PC-9 (cell line): Measurements from ENCODE around the gene NR2E3. TPM values are rescaled to one million over a fixed set of nuclear protein-coding genes. Genes with fewer than 3 reads are reported as not detected.
A peak's percentile ranks its signal among the peaks of the same experiment; 100 is the strongest.

Experiments
- BruUV-seq: library from RNA; stranded (reverse); fragments of 400-500 nt; replicated peaks from 2 replicates; lab custom pipeline; 2021; lab: Mats Ljungman, UMichigan
- CTCF ChIA-PET: fragments of 300-600 bp; sonication (Branson Sonifier 250); formaldehyde crosslinking; loops from one replicate; lab custom pipeline; 2022; ENCODE audit warnings: antibody characterized with exemption; lab: Charles Lee
- POLR2A ChIA-PET: fragments of 300-600 bp; sonication (Branson Sonifier 250); formaldehyde crosslinking; loops from one replicate; lab custom pipeline; 2022; ENCODE audit warnings: antibody characterized with exemption; ENCODE audit not compliant: unreplicated experiment; lab: Charles Lee
- DNase-seq, 2 experiments: peaks; one replicate each; pipeline versions ENCODE4 v3.0.0 to v3.0.0-alpha.2; 2015 to 2022; ENCODE audit warnings: mixed read lengths in 1 of 2
- H2AFZ ChIP-seq: fragments of 200-600 bp; sonication (generic); 2 replicates; pipeline ENCODE4 v1.8.1; 2017; ENCODE audit warnings: antibody characterized with exemption
- H3F3A ChIP-seq: fragments of 200-600 bp; sonication (generic); 2 replicates; pipeline ENCODE4 v1.8.1; 2017; ENCODE audit warnings: antibody characterized with exemption, mild to moderate bottlenecking, low read depth; ENCODE audit not compliant: insufficient read depth
- H3K27ac ChIP-seq: fragments of 200-600 bp; sonication (generic); 2 replicates; pipeline ENCODE4 v1.6.1; 2016; ENCODE audit warnings: mixed run types
- H3K27me3 ChIP-seq: fragments of 200-600 bp; sonication (generic); 2 replicates; pipeline ENCODE4 v1.6.1; 2016; ENCODE audit warnings: low read depth, mixed run types; ENCODE audit not compliant: insufficient read depth
- H3K36me3 ChIP-seq: fragments of 200-600 bp; sonication (generic); 2 replicates; pipeline ENCODE4 v1.6.1; 2016; ENCODE audit warnings: low read depth, mixed run types
- H3K4me1 ChIP-seq: fragments of 200-600 bp; sonication (generic); replicated peaks from 2 replicates; pipeline ENCODE4 v1.6.1; 2016; ENCODE audit warnings: mixed run types; ENCODE audit not compliant: insufficient read depth
- H3K4me2 ChIP-seq: fragments of 200-600 bp; sonication (generic); 2 replicates; pipeline ENCODE4 v1.6.1; 2017; ENCODE audit warnings: mixed run types
- H3K4me3 ChIP-seq: fragments of 200-600 bp; sonication (generic); 2 replicates; pipeline ENCODE4 v1.6.1; 2016; ENCODE audit warnings: mixed run types
- H3K79me2 ChIP-seq: fragments of 200-600 bp; sonication (generic); 2 replicates; pipeline ENCODE4 v1.6.1; 2017; ENCODE audit warnings: low read depth, mixed run types
- H3K9me2 ChIP-seq: fragments of 200-600 bp; sonication (generic); 2 replicates; pipeline ENCODE4 v1.8.1; 2017; ENCODE audit warnings: mild to moderate bottlenecking; ENCODE audit not compliant: insufficient read depth
- H3K9me3 ChIP-seq: fragments of 200-600 bp; sonication (generic); 2 replicates; pipeline ENCODE4 v1.8.1; 2016; ENCODE audit warnings: low read depth; ENCODE audit not compliant: insufficient read depth
- H4K20me1 ChIP-seq: fragments of 200-600 bp; sonication (generic); 2 replicates; pipeline ENCODE4 v1.8.1; 2017; ENCODE audit not compliant: insufficient read depth
- CTCF ChIP-seq: fragments of 200-600 bp; sonication (generic); conservative IDR thresholded peaks from 2 replicates; pipeline ENCODE4 v1.6.1; 2017; ENCODE audit warnings: mixed run types, antibody characterized with exemption, mild to moderate bottlenecking, moderate library complexity
- EZH2 ChIP-seq: fragments of 200-600 bp; sonication (generic); IDR thresholded peaks from 2 replicates; pipeline ENCODE4 v1.8.0; 2017; ENCODE audit warnings: antibody characterized with exemption, low read depth
- intact Hi-C: fragments of 100-400 bp; cut with micrococcal nuclease; formaldehyde crosslinking; loops from one replicate; pipeline ENCODE4 v1.10.0; 2022; ENCODE audit not compliant: unreplicated experiment
- total RNA-seq: library from RNA; stranded (reverse); gene quantifications from 2 replicates; pipeline ENCODE4 v1.2.3, GENCODE V29; 2021

Gene NR2E3
- total RNA-seq, 1 experiment from 2014 or later, result 1.5 TPM

- intact Hi-C loops, result no loop called here
- Histone ChIP-seq H4K20me1 (no peaks in the 10 kb centered on the region), H3F3A (no peaks in the 10 kb centered on the region), H3K27ac (no peak overlapping the region), H3K4me2 (no peak overlapping the region), H3K4me1 (peaks cover 13% of the 10 kb centered on the region), H3K36me3 (no peaks in the 10 kb centered on the region), H3K4me3 (no peak overlapping the region), H3K79me2 (no peaks in the 10 kb centered on the region), H3K9me3 (no peaks in the 10 kb centered on the region), H3K9me2 (no peaks in the 10 kb centered on the region), H3K27me3 (no peaks in the 10 kb centered on the region), H2AFZ (no peak overlapping the region)
- POLR2A ChIA-PET, result no interaction called here
- CTCF ChIA-PET, result no interaction called here
- no peak for DNase-seq
- BruUV-seq, result no TSS peak
- TF ChIP-seq EZH2 (no peak), CTCF (no peak)
Observed at GRCh38 chr15:71782422-71783165, 27.8 kb upstream of the NR2E3 start.

- H3K4me3 ChIP-seq, result no peak overlapping the region
- H3K9me2 ChIP-seq, result no peaks in the 10 kb centered on the region
- ChIA-PET CTCF (no interaction called here), POLR2A (no interaction called here)
- intact Hi-C loops, result no loop called here
- TF ChIP-seq CTCF (0 out of 2 replicates have a peak, but pooled peaks have one; percentile 21), EZH2 (no peak)
- DNase-seq, result no peak
- H3F3A ChIP-seq, result peaks cover 2% of the 10 kb centered on the region; the same call in 1 of the 2 replicates
- no peaks in the 10 kb centered on the region for H3K79me2 ChIP-seq
- H4K20me1 ChIP-seq, result no peaks in the 10 kb centered on the region
- H3K4me2 ChIP-seq, result no peak overlapping the region
- no peaks in the 10 kb centered on the region for H3K9me3 ChIP-seq
- H2AFZ ChIP-seq, result no peak overlapping the region
- BruUV-seq, result no TSS peak
- no peak overlapping the region for H3K27ac ChIP-seq
- no peaks in the 10 kb centered on the region for H3K36me3 ChIP-seq
- no peaks in the 10 kb centered on the region for H3K27me3 ChIP-seq
- peaks cover 22% of the 10 kb centered on the region for H3K4me1 ChIP-seq
Observed at GRCh38 chr15:71784719-71785118, 25.6 kb upstream of the NR2E3 start.

GRCh38 chr15:71785996-71786395, 24.4 kb upstream of the NR2E3 start:
- Histone ChIP-seq H3F3A (peaks cover 14% of the 10 kb centered on the region), H3K79me2 (no peaks in the 10 kb centered on the region), H3K36me3 (no peaks in the 10 kb centered on the region), H3K9me2 (no peaks in the 10 kb centered on the region), H3K27ac (no peak overlapping the region), H3K4me2 (no peak overlapping the region), H4K20me1 (no peaks in the 10 kb centered on the region), H3K9me3 (no peaks in the 10 kb centered on the region), H3K4me3 (no peak overlapping the region), H2AFZ (no peak overlapping the region), H3K4me1 (peaks cover 25% of the 10 kb centered on the region), H3K27me3 (no peaks in the 10 kb centered on the region)
- no peak for TF ChIP-seq CTCF
- TF ChIP-seq EZH2, result no peak
- DNase-seq, result no peak
- intact Hi-C loops, result no loop called here
- CTCF ChIA-PET, result no interaction called here
- POLR2A ChIA-PET, result no interaction called here
- no TSS peak for BruUV-seq
